ENCODE measurements around the gene IER2. TPM values are rescaled to one million over a fixed set of nuclear protein-coding genes. Genes with fewer than 3 reads are reported as not detected.

Gene IER2
- total RNA-seq, 6 donors from 2014 or later, result 94.3 to 246 (median 129) TPM

GRCh38 chr19:13115936-13116281, 34.3 kb upstream of the IER2 start:
- Histone ChIP-seq H3K36me3 (peaks cover 4 to 27% (median 13%) of the 10 kb centered on the region in 4 donors), H3K9me3 (no peaks in the 10 kb centered on the region), H3K27ac (peak overlapping the region; percentile 62 to 80 (median 76)), H3K4me3 (peak overlapping the region; percentile 84 to 99 (median 98)), H3K4me1 (peaks cover 38 to 50% (median 40%) of the 10 kb centered on the region in 4 donors), H3K27me3 (no peaks in the 10 kb centered on the region)
- DNase-seq, result no peak
- 0 to 1% methylated on average over 3 to 18 of the region's 18 CpGs for WGBS, 2 donors
- TF ChIP-seq EP300 (IDR thresholded peaks at IDR 0.05), result no peak
- no peak for TF ChIP-seq POLR2AphosphoS5 (IDR thresholded peaks at IDR 0.05)
- TF ChIP-seq CTCF (IDR thresholded peaks at IDR 0.05), result no peak
- TF ChIP-seq POLR2A (IDR thresholded peaks at IDR 0.05), result no peak
- no peak for ATAC-seq (ENCODE audit: low FRiP score in 2 of 2)

GRCh38 chr19:13116282-13117175, 33.7 kb upstream of the IER2 start, which contains the start of gene TRMT1:
Gene TRMT1 (minus strand): TSS chr19:13116740. CDS start chr19:13116399, 341 bp downstream.
- TF ChIP-seq POLR2A (IDR thresholded peaks at IDR 0.05), result peak in 1 of 4 donors; percentile 34
- peak; percentile 93 to 95 for TF ChIP-seq POLR2AphosphoS5 (IDR thresholded peaks at IDR 0.05)
- peak in 1 of 4 donors; percentile 81 for TF ChIP-seq EP300 (IDR thresholded peaks at IDR 0.05)
- TF ChIP-seq CTCF (IDR thresholded peaks at IDR 0.05), result no peak
- WGBS, 2 donors, result 0 to 1% methylated on average over 12 to 38 of the region's 51 CpGs
- H3K4me1 ChIP-seq, result peaks cover 38 to 51% (median 40%) of the 10 kb centered on the region in 4 donors
- ATAC-seq (ENCODE audit: low FRiP score in 2 of 2) (peak; percentile 87 to 91), DNase-seq (peak; percentile 85 to 90)
- H3K4me3 ChIP-seq, result peak within 1 kb of the TSS; percentile 84 to 99 (median 98)
- no peaks in the 10 kb centered on the region for H3K27me3 ChIP-seq
- peak within 1 kb of the TSS; percentile 62 to 80 (median 76) for H3K27ac ChIP-seq
- H3K9me3 ChIP-seq, result no peaks in the 10 kb centered on the region
- peaks cover 4 to 31% (median 12%) of the 10 kb centered on the region in 4 donors for H3K36me3 ChIP-seq

- peak overlapping the region; percentile 62 to 80 (median 76) for H3K27ac ChIP-seq
- H3K9me3 ChIP-seq, result no peaks in the 10 kb centered on the region
- 17 to 22% methylated on average over 20 of the region's 20 CpGs for WGBS, 2 donors
- TF ChIP-seq POLR2A (IDR thresholded peaks at IDR 0.05) (no peak), EP300 (IDR thresholded peaks at IDR 0.05) (no peak), CTCF (IDR thresholded peaks at IDR 0.05) (no peak), POLR2AphosphoS5 (IDR thresholded peaks at IDR 0.05) (no peak)
- DNase-seq, result no peak
- peak overlapping the region; percentile 84 to 99 (median 98) for H3K4me3 ChIP-seq
- peak in 1 of 2 donors; percentile 1 for ATAC-seq (ENCODE audit: low FRiP score in 2 of 2)
- H3K36me3 ChIP-seq, result peaks cover 4 to 32% (median 12%) of the 10 kb centered on the region in 4 donors
- H3K4me1 ChIP-seq, result peaks cover 38 to 57% (median 40%) of the 10 kb centered on the region in 4 donors
- no peaks in the 10 kb centered on the region for H3K27me3 ChIP-seq
Observed at GRCh38 chr19:13117176-13117771, 32.9 kb upstream of the IER2 start.

- peak within 1 kb of the TSS; percentile 84 to 100 (median 98) for H3K4me3 ChIP-seq
- 7 to 13% methylated on average over 12 to 24 of the region's 65 CpGs for WGBS, 2 donors
- H3K9me3 ChIP-seq, result no peaks in the 10 kb centered on the region
- peaks cover 3 to 28% (median 6%) of the 10 kb centered on the region in 4 donors for H3K36me3 ChIP-seq
- no peaks in the 10 kb centered on the region for H3K27me3 ChIP-seq
- TF ChIP-seq POLR2AphosphoS5 (IDR thresholded peaks at IDR 0.05) (peak; percentile 22 to 51), POLR2A (IDR thresholded peaks at IDR 0.05) (no peak), CTCF (IDR thresholded peaks at IDR 0.05) (peak in 2 of 6 experiments; percentile 12 to 15), EP300 (IDR thresholded peaks at IDR 0.05) (no peak)
- H3K27ac ChIP-seq, result peak within 1 kb of the TSS; percentile 79 to 87 (median 82)
- DNase-seq (peak; percentile 92 to 98), ATAC-seq (ENCODE audit: low FRiP score in 2 of 2) (peak; percentile 94 to 96)
- H3K4me1 ChIP-seq, result peaks cover 38 to 58% (median 40%) of the 10 kb centered on the region in 4 donors
Observed at GRCh38 chr19:13117772-13118423, 32.3 kb upstream of the IER2 start, which contains the start of gene NACC1. Gene NACC1 (plus strand): TSS chr19:13118264. CDS start chr19:13135208, 16,944 bp downstream.
